Inferior parietal cortex (tissue), 1 donor: Measurements from ENCODE around the gene PIGN.
A peak's percentile ranks its signal among the peaks of the same experiment; 100 is the strongest.

Experiments used
- DNase-seq: peaks from one replicate; pipeline ENCODE4 v3.0.0-alpha.2; 2016; ENCODE audit errors: extremely low spot score

PIGN gene, protein sequence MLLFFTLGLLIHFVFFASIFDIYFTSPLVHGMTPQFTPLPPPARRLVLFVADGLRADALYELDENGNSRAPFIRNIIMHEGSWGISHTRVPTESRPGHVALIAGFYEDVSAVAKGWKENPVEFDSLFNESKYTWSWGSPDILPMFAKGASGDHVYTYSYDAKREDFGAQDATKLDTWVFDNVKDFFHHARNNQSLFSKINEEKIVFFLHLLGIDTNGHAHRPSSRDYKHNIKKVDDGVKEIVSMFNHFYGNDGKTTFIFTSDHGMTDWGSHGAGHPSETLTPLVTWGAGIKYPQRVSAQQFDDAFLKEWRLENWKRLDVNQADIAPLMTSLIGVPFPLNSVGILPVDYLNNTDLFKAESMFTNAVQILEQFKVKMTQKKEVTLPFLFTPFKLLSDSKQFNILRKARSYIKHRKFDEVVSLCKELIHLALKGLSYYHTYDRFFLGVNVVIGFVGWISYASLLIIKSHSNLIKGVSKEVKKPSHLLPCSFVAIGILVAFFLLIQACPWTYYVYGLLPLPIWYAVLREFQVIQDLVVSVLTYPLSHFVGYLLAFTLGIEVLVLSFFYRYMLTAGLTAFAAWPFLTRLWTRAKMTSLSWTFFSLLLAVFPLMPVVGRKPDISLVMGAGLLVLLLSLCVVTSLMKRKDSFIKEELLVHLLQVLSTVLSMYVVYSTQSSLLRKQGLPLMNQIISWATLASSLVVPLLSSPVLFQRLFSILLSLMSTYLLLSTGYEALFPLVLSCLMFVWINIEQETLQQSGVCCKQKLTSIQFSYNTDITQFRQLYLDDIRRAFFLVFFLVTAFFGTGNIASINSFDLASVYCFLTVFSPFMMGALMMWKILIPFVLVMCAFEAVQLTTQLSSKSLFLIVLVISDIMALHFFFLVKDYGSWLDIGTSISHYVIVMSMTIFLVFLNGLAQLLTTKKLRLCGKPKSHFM

DNA sequence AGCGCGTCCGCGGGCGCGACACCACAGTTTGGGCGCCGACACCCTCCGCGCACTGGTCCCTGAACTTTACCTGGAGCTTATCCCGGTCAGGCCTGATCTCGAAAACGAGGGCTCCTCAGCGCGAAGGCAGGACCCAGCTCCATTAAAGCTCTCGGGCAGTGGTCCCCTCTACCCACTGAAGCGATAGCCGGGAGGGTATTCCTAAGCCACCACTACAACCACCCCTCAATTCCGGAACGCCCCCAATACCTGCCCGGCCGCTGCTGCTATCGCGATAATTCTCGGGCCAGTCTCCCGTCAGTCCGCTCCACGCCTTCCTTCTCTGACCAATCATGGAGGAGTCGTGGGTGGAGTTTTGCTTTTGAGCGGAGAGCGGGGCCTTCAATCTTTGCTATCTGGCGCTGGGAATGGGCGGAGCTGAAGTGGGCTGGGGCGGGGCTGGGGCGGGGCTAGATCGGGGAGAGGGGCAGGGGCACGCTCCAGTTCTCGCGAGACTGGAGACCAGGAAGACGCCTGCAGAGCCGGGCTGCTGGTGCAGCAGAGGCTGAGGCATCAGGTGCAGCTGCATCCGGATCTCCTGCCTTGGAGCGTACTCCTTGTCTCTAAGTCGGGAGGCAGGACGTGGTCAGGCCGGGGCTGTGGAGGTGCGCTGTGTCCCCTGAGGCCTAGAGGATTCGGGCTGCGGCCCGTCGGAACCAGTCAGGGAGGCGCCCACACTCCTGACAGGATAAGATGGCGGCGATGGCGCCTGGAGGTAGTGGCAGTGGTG, at the start of gene PIGN, which contains the start of gene RELCH:
Gene PIGN (minus strand): TSS at position 283 of the 769 bp plus-strand sequence. CDS start 25,703 bp downstream, outside the sequence.
Gene RELCH (plus strand): TSS at position 482 of the 769 bp plus-strand sequence. CDS start 251 bp downstream, at position 733.
- DNase-seq, result peak; percentile 97

DNA sequence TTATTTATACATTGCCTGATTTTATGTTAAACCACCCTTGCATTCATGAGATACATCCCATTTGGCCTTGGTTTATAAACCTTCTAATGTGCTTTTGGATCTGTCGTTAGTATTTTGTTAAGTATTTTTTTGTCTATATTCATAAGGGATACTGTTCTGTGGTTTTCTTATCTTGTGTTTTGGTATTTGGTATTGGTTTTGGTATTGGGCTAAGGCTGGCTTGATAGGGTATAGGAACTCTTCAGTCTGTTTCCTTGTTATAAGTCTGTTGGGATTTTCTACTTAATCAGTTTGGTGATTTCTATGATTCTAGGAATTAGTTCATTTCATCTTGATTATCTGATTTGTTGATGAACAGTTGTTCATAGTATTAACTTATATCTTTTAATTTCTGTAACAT, 49.4 kb upstream of the PIGN start:
- DNase-seq, result no peak

DNA sequence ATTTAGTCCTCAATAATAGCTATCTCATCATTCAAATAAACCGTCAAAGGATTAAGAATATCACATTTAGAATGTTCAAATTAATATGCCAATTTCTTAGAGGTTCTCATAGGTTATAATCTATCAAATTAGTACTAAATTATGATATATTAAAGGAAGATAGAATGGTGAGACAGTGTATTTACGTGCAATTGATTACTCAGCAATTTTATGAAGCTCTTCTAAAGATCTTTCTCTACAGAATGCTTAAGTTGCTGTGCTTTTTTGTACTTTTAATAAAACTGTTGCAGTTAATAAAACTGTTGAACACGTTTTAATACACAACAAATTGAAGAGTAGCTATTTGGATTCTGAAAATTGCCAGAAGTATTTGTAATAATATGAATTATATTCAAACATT, 39.2 kb upstream of the PIGN start:
- DNase-seq, result no peak

DNA sequence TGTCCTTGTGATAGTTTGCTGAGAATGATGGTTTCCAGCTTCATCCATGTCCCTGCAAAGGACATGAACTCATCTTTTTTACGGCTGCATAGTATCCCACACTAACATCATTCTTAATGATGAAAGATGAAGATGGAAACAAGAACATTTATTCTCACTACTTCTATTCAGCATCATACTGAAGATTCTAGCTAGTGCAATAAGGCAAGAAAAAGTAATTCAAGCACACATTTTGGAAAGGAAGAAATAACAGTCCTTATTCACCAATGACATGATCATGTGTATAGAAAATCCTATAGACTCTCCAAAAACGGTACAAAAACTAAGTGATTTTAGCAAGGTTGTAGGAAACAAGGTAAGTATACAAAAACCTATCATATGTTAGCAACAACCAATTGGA, 37.4 kb upstream of the PIGN start:
- DNase-seq, result no peak

DNA sequence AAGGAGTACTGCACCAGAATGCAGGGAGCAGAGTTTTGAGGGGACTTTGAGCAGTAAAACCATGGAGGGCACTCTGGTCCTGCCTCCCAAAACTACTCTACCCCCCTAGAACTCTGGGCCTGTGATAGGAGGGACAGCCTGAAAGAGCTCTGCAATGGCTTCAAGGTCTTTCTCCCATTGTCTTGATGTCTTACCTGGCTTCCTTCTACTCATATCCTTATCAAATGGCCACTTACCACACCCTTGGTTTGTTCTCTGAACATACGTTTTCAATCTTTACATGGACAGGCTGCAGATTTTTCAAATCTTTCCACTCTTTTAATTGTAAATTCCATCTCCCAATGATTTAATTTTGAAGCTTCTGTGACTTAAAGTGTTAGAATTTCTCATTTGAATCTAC, 27.9 kb upstream of the PIGN start:
- no peak for DNase-seq

DNA sequence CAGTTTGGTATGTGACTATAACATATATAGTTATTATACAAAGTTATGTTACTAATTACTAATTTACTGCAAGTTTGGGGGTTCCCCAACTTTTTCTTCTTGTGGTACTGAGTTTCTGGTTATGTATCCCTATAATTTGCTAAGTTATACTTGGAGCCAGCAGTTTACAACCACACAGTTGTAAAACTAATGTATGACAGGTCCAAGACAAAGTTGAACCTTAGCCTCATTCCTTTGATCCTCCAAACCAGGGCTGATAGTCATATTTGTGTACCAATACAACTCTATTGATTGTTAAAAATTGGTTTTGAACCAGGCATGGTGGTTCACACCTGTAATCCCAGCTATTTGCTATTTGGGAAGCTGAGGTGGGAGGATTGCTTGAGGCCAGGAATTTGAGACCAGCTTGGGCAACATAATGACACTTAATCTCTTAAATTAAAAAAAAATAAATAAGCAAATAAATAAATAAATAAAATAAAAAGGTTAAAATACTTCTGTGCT, 24.5 kb upstream of the PIGN start:
- DNase-seq, result no peak

DNA sequence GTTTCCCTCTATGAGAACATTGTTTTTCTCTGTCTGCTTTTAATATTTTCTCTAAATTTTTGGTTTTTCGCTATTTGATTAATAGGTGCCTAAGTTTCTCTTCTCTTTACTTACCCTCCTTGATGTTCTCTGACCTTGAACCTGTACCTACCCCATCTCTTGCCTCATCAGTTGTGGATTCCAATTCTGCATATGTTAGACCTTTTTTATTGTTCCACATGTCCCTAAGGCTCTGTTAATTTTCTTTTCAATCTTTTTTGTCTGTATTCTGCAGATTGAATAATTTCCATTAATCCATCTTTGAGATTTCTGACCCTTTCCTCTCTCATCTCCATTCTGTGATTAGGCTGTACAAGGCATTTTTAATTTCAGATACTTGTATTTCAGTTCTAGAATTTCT, 23.3 kb upstream of the PIGN start:
- DNase-seq, result no peak

DNA sequence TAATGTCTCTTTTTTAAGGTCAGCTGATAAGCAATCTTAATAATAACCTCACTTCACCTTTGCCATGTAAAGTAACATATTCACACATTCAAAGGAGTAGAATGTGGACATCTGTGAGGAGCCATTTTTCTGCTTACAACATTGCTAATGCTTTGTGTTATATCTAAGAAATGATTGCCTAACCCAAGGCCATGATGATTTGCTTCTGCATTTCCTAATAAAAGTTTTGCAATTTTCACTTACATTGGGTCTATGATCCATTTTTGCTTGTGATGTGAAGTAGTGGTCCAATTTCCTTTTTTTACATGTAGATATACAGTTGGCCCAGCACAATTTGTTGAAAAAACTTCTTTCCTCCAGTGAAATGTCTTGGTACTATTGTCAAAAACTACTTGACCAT, 22.2 kb upstream of the PIGN start:
- DNase-seq, result no peak

DNA sequence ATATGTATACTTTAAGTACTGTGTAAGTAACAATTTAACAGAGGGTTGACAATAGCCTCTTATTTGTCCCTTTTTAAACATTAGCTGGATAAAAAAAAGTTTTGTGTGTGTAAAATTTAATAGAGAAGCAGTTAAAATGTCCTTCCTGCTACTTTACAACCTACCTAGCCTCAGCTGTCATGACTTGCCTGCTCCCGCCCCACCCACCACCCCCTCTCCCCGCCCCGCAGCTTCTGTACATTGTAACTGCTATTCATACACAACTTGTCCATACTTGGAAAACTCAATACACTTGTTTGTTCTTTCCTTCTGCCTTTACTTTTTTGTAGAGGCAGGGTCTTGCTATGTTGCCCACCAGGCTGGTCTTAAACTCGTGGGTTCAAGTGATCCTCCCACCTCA, 19.7 kb upstream of the PIGN start:
- no peak for DNase-seq

DNA sequence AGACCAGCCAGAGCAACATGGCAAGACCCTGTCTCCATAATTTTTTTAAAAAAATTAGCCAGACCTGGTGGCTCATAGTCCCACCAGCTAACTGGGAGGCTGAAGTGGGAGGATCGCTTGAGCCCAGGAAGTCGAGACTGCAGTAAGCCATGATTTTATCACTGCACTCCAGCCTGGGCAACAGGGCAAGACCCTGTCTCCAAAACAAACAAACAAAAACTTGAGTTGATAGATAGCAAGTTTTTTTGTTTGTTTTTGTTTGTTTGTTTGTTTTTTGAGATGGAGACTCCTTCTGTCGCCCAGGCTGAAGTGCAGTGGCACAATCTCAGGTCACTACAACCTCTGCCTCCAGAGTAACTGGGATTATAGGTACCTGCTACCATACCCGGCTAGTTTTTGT, 19.0 kb upstream of the PIGN start:
- no peak for DNase-seq

DNA sequence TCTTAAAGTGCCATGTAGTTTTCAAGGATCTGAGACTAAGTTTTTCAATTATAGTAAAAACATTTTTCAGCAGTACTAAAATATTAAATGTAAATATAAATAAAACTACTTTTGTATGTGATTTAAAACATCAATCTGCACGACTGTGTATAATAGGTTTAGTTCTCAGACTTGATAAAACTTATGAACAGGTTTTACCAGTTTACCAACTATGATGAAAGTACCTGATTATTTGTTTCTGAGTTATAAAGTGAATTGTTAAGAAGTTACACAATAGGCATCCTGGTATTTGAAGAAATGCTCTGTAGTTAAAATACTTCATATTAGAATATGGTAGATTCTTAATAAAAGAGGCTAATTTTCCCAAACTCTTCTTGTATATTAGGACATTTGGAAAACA, 15.0 kb upstream of the PIGN start:
- DNase-seq, result no peak

DNA sequence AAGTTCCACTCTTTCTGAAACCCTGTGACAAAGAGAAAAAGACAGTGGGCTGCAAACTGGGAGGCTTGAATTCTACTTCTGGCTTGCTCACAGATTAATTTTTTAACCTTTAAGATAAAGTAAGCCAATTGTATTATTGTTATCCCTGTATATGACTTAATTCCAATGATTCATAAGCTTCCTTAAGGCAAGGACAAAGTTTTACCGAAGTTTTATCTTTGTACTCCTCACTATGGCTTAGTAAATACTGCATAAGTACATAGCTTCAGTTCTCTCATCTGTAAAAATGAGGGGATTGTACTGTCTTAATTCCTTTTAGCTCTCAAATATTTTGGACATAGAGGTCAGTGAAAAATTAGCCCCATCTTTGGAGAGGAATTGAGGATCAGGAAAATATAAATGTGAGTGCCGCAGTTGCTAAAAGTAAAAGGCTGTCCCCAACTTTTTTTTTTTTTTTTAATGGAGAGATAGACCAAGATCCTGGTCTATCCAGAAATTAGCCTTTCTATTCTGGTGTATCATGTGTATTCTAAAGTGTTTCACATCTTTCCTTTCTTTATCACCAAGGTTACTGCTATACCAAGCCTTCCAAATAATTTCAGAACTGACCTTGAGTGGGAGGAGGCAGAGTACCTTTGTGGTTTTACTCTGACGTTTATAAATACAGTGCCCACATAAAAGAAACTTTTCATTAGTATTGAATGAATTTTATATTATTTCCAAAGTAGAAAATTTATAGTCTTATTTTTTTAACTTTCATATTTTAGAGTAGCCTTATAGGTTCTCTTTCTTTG, 13.5 kb upstream of the PIGN start:
- no peak for DNase-seq

DNA sequence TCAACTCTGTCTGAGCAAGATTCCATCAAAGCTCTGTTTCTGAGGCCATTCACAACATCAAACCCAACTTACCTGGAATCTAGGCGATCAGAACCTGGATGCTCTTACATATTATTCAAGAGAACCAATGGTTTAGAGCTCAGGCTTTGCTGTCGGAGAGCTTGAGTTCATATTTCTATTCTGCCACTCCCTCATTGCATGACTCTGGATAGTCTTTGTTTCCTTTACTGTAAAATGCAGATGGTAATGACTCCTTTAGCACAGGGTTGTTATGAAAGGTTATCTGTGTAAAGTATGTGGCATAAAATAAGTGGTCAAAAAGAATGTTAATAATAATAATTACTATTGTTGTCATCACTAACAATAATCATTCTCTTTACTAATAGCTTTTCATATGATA, 12.8 kb upstream of the PIGN start:
- no peak for DNase-seq

DNA sequence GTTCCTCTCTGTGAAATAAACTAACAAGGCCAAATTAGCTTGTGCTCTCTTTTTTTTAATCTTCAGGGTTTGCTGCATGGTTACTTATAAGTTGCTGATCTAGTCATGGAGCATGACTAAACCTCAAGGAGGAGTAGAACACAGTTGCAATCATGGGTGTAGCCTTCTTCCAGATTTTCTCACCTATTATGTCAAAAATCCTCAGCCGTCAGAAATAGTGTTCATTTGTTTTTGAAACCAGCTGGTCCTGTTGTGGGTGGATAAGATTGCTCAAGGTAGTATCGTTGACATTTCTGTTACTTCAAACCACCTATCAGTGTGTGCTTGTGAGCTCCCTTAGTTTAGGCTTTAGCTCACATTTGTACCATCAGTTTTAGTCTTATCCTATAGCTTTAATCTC, 11.4 kb upstream of the PIGN start:
- no peak for DNase-seq

DNA sequence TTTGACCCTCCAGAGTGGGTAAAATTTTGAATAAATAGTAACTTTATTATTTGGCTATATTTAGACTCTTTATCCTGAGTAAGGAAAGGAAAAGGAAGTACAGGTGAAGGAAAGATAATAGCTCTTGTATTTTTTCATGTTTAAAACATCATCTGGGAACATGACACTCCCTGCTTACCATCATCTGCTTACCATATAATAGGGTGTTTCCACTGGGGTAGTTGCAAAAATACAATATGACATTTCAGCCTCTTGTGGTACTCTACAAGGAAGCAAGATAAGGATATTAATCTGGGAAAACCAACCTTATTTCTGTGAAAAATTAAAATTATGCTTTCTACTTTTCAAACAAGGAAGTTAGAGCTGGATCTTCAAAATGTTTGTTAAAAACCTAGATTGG, 10.1 kb upstream of the PIGN start:
- no peak for DNase-seq

DNA sequence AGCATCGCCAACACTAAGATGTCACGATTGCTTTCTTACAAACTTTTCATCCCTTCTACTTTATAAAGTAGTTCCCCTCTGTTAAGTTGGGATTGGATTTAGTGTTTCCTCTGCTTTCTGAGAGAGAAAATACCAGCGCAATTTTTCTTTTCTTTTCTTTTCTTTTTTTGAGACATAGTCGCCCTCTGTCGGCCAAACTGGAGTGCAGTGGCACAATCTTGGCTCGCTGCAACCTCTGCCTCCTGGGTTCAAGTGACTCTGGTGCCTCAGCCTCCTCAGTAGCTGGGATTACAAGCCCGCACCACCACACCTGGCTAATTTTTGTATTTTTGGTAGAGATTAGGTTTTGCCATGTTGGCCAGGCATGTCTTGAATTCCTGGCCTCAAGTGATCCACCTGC, 9.2 kb upstream of the PIGN start:
- DNase-seq, result no peak

DNA sequence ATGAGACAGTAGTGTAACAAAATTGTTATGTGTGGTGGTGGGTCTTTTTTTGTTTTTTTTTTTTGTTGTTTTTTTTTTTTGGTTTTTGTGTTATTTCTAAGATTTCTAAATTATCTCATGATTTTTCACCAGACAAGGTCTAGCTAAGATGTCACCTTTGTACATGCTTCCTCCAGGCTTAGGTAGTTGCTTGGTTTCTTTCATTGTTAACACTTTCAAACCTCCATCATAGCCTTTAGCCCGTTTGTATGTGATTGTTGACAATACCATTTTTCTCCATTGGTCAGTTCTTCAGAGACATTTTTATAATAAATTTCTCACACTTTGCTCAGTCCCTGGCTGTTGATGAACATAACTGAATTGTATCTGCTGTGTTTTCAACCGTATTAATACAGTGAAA, 2.4 kb upstream of the PIGN start:
- DNase-seq, result no peak

DNA sequence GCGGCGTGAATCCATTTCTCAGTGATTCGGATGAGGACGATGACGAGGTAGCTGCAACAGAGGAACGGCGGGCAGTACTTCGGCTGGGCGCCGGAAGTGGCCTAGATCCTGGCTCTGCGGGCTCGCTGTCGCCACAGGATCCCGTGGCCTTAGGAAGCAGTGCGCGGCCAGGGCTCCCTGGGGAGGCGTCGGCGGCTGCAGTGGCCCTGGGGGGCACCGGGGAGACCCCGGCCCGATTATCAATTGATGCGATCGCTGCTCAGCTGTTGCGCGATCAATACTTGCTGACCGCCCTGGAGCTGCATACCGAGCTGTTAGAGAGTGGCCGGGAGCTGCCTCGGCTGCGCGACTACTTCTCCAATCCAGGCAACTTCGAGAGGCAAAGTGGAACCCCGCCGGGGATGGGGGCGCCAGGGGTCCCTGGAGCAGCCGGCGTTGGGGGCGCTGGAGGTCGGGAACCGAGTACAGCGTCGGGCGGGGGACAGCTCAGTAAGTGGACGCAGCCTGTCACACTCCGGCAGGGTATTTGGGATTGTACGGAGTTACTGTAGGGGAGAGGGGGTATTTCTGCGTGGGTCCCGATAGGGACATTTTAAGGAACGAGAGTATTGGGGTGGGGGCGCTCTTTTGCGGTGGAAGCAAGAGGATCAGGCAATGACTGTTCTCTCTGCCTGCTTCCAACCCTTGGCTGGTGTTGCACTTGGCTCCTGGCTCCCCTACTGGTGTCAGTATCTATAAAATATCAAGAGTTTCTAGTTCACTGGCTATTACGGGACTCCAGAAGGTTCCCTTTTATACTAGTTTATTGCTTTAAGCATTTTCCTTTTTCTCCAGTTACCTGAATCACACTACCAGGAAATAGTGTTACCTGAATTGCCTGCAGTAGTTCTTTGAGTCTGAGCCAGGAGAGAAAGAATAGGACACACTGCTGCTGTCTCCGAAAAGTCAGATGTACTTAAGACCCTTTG, 971 bp upstream of the PIGN start:
- DNase-seq, result no peak

DNA sequence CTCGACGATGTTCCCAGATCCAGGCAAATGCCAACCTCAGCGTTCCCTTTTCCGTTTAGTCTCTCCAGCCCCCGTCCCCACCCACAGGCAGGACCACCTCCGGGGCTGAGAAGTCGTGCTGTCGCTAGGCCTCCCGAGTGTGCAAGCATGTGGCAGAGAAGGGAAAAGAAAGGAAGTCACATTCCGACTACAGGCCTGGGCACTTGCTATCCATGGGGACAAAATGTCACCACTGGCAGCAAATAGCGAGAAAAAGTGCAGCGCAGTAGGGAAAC, 420 bp downstream of the PIGN start:
- no peak for DNase-seq

DNA sequence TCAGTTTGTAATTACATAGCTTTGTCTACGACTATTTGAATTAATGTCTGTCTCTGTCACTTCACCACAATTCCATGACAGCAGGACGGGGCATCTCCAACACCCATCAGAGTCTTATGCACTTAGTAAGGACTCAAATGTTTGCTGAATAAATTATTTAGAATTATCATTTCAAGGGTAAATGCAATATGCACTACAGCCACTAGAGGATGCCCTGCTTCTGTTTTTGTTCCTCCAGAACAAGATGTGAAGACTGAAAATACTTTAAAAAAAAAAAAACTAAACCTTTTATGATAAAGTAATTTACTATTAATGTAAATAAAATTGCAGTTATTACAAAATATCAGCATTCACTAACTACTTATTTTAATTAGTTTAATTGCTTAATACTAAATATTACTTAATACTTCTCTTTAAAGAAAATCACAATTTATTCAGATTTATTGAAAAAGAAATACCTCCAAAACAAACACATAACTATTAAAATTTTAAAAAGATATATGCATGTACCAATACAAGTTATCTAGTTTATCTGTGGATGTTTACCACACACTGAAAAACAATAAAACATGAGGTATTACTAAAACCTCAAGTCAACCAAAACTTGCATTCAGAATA, 3.2 kb downstream of the PIGN start:
- peak; percentile 79 for DNase-seq
